ENCODE results near the gene ZNF518A.

Gene ZNF518A

DNA sequence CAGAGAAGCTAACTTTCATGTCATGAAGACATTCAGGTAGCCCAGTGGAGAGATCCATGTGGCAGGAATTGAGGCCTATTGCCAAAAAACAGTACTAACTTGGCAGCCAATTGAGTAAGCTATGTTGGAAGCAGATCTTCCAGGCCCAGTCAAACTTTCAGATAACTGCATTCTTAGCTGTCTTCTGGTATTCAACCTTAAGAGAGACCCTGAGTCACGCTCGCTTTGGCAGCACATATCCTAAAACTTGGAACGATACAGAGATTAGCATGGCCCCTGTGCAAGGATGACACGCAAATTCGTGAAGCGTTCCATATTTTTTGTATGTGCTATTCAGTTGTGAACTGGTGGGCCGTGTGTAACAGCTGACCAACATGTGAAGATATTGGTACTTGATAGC, 17.6 kb upstream of the ZNF518A start:
- Histone ChIP-seq H3K9me3 (ENCODE audit: control insufficient read depth in 1 of 2, low read length in 2 of 2) (peaks cover 0 to 4% of the 10 kb centered on the region in 2 donors), H3K27me3 (ENCODE audit: low read depth, low read length) (peaks cover 17% of the 10 kb centered on the region), H3K4me3 (ENCODE audit: low read depth in 1 of 2, low read length in 2 of 2) (no peak overlapping the region), H3K36me3 (ENCODE audit: control insufficient read depth in 1 of 2, insufficient read depth in 2 of 2, low read length in 2 of 2) (no peaks in the 10 kb centered on the region), H3K4me1 (ENCODE audit: control insufficient read depth in 1 of 2, insufficient read depth in 2 of 2, low read length in 2 of 2) (no peaks in the 10 kb centered on the region), H3K27ac (ENCODE audit: low read length) (no peak overlapping the region)

DNA sequence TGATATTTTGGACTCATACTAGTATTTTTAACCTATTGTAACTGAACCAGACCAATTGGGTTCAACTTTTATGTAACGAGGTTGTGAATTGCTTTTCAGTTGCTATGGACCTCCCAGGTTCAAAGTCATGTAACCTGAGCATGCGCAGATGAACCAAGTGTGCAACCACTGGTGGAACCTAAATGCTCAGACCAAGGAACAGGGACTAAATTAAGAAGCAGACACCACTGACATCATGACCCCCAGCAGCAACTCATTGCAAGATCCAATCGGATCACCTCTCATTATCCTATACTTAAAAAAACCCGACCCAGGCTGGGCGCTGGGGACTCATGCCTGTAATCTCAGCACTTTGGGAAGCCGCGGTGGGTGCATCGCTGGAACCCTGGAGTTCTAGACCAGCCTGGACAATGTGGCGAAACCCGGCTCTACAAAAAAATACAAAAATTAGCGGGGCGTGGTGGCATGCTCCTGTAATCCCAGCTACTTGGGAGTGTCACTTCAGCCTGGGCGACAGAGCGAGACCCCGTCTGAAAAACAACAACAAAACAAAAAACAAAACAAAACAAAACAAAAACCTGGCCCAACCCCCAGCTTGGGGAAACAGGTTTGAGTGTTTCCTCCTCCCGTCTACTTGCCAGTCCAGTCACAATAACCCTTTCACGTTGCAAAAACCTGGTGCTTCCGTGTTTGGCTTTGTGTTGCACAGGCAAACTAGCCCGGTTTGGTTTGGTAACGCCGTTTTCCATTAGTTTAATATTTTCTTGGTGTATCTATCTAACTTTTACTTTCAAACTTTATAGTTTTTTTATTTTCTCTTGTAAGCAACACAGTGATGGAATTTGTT, 11.3 kb upstream of the ZNF518A start:
- H3K27me3 ChIP-seq (ENCODE audit: low read depth, low read length), result no peaks in the 10 kb centered on the region
- no peaks in the 10 kb centered on the region for H3K4me1 ChIP-seq (ENCODE audit: control insufficient read depth in 1 of 2, insufficient read depth in 2 of 2, low read length in 2 of 2)
- no peaks in the 10 kb centered on the region for H3K36me3 ChIP-seq (ENCODE audit: control insufficient read depth in 1 of 2, insufficient read depth in 2 of 2, low read length in 2 of 2)
- H3K27ac ChIP-seq (ENCODE audit: low read length), result no peak overlapping the region
- H3K9me3 ChIP-seq (ENCODE audit: control insufficient read depth in 1 of 2, low read length in 2 of 2), result no peaks in the 10 kb centered on the region
- H3K4me3 ChIP-seq (ENCODE audit: low read depth in 1 of 2, low read length in 2 of 2), result no peak overlapping the region

DNA sequence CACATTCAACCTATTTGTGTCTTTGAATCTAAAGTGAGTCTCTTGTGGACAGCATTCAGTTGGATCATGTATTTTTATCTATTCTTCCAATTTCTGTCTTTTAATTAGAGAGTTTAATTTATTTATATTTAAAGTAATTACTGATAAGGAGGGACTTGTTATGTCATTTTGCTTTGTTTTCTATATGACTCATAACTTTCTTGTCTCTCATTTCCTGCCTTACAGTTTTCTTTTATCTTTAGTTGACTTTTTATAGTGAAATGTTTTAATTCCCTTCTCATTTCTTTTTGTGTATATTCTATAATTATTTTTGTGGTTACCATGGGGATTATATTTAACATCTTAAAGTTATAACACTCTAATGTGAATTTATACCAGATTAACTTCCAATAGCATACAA, 7.3 kb upstream of the ZNF518A start:
- no peaks in the 10 kb centered on the region for H3K36me3 ChIP-seq (ENCODE audit: control insufficient read depth in 1 of 2, insufficient read depth in 2 of 2, low read length in 2 of 2)
- H3K4me3 ChIP-seq (ENCODE audit: low read depth in 1 of 2, low read length in 2 of 2), result no peak overlapping the region
- no peaks in the 10 kb centered on the region for H3K4me1 ChIP-seq (ENCODE audit: control insufficient read depth in 1 of 2, insufficient read depth in 2 of 2, low read length in 2 of 2)
- peaks cover 6% of the 10 kb centered on the region for H3K27me3 ChIP-seq (ENCODE audit: low read depth, low read length)
- H3K27ac ChIP-seq (ENCODE audit: low read length), result no peak overlapping the region
- H3K9me3 ChIP-seq (ENCODE audit: control insufficient read depth in 1 of 2, low read length in 2 of 2), result no peaks in the 10 kb centered on the region

DNA sequence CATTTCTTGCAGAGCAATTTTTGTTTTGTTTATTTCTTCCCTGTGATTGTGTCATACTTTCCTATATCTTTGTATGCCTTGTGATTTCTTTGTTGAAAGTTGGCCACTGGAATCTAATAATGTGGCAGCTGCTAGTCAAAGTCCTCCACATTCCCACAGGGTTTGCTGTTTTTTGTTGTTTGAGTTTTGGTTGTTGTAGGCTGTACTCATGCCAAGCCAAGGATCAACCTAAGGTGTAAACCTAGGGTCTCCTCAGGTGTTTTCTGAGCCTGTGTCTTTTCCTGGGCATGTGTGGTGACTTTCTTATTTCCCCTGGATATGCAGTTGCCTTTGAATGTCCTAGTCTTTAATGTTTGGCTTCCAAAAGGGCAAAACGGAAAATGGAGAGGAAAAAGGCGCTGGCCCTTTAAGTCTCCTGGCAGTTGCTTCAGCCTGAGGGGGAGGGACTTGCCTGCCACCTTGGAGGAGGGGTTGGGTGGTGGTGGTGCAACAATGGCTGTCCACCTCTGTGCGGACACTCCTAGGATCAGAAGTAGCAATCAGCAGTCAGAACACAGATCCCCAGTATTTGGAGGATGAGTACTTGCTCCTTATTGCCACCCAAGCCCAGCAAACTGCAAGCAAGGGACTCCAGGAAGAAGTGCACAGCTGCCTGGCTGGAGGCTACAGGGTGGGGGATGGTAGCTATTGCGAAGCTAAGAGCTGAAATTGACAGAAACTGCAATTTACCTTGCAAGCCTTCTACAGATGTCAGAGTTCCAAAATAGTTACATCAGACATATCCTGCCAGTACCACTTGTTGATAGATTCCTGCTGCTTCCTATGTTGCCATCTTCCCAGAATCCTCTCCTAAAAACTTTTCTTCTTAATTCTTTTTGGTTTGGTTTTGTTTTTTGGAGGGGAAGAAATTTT, 5.6 kb upstream of the ZNF518A start:
- peak overlapping the region in 1 of 2 donors; percentile 48 for H3K4me3 ChIP-seq (ENCODE audit: low read depth in 1 of 2, low read length in 2 of 2)
- peaks cover 6% of the 10 kb centered on the region for H3K27me3 ChIP-seq (ENCODE audit: low read depth, low read length)
- H3K36me3 ChIP-seq (ENCODE audit: control insufficient read depth in 1 of 2, insufficient read depth in 2 of 2, low read length in 2 of 2), result no peaks in the 10 kb centered on the region
- H3K4me1 ChIP-seq (ENCODE audit: control insufficient read depth in 1 of 2, insufficient read depth in 2 of 2, low read length in 2 of 2), result no peaks in the 10 kb centered on the region
- H3K27ac ChIP-seq (ENCODE audit: low read length), result no peak overlapping the region
- H3K9me3 ChIP-seq (ENCODE audit: control insufficient read depth in 1 of 2, low read length in 2 of 2), result no peaks in the 10 kb centered on the region

DNA sequence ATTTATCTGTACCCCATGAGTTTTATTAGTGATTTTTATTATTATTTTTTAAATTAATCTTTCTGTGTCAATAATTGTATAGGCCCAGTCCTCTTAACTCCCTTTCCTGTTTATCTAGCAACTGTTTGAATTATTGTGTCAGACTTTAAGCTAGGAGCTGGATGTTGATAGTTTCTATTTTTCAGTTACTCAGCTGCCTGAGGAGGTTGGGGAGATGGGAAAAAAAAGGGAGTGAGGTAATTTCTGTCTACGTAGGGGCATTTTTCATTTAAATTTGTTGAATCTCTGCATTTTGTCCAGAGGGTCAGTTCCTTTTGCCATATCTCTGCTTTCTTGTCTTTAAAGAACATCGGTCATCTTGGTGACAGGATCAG, 5.0 kb upstream of the ZNF518A start:
- Histone ChIP-seq H3K4me1 (ENCODE audit: control insufficient read depth in 1 of 2, insufficient read depth in 2 of 2, low read length in 2 of 2) (no peaks in the 10 kb centered on the region), H3K27me3 (ENCODE audit: low read depth, low read length) (peaks cover 6% of the 10 kb centered on the region), H3K4me3 (ENCODE audit: low read depth in 1 of 2, low read length in 2 of 2) (no peak overlapping the region), H3K27ac (ENCODE audit: low read length) (no peak overlapping the region), H3K36me3 (ENCODE audit: control insufficient read depth in 1 of 2, insufficient read depth in 2 of 2, low read length in 2 of 2) (no peaks in the 10 kb centered on the region), H3K9me3 (ENCODE audit: control insufficient read depth in 1 of 2, low read length in 2 of 2) (no peaks in the 10 kb centered on the region)

DNA sequence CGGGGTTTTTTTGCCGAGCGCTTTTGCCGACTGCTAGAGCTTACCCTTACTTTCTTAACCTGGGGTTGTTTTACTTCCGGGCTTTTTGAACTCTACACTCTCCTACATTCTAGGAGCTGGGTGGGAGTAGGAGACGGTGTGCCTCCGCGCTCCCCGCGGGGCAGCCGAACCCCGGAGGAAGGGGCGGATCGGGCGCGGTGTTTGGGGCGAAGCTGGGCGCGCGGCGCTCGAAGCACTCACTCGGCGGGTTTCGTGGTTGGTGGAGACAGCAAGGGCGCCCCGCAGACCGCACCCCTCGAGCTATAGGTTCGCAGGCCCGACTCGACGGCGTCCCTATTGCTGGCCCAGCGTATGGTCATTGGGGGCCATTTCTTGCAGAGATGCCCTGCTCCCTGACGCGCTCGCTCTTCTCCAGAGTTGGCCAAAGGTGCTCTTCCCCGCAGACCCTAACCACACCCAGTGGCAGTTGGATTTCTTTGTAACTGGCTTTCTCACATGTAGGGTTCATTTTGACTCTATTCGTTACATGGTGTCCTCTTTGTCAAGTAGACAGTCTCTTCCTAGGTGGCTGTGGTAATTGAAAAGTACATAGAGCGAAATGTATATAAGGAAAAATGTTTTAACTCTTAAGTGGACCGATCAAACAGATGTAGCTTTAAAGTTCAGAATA, 364 bp downstream of the ZNF518A start:
- Histone ChIP-seq H3K9me3 (ENCODE audit: control insufficient read depth in 1 of 2, low read length in 2 of 2) (no peaks in the 10 kb centered on the region), H3K4me1 (ENCODE audit: control insufficient read depth in 1 of 2, insufficient read depth in 2 of 2, low read length in 2 of 2) (peaks cover 11 to 13% of the 10 kb centered on the region in 2 donors), H3K4me3 (ENCODE audit: low read depth in 1 of 2, low read length in 2 of 2) (peak overlapping the region; percentile 66 to 96), H3K36me3 (ENCODE audit: control insufficient read depth in 1 of 2, insufficient read depth in 2 of 2, low read length in 2 of 2) (peaks cover 23 to 24% of the 10 kb centered on the region in 2 donors), H3K27me3 (ENCODE audit: low read depth, low read length) (no peaks in the 10 kb centered on the region), H3K27ac (ENCODE audit: low read length) (peak overlapping the region; percentile 98)

DNA sequence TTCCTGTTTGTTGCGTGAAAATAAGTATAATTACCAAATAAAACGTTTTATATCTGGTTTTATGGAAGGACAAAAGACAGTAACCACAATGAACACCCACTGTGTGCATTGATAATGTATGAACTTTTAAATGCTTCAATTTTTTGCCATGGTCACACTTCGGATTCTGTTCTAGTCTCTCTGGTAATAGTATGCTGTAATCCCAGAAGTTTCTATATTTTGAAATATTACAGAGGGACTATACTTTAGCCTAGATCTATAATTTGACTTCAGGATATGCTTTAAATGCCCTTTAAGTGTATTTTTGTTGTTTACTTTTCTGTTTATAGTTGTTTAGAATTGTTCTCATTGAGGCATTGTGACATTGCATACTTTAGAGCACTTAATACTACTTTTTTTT, 1.5 kb downstream of the ZNF518A start:
- H3K9me3 ChIP-seq (ENCODE audit: control insufficient read depth in 1 of 2, low read length in 2 of 2), result no peaks in the 10 kb centered on the region
- H3K4me1 ChIP-seq (ENCODE audit: control insufficient read depth in 1 of 2, insufficient read depth in 2 of 2, low read length in 2 of 2), result peaks cover 11 to 13% of the 10 kb centered on the region in 2 donors
- H3K27ac ChIP-seq (ENCODE audit: low read length), result no peak overlapping the region
- peak overlapping the region in 1 of 2 donors; percentile 96 for H3K4me3 ChIP-seq (ENCODE audit: low read depth in 1 of 2, low read length in 2 of 2)
- no peaks in the 10 kb centered on the region for H3K27me3 ChIP-seq (ENCODE audit: low read depth, low read length)
- H3K36me3 ChIP-seq (ENCODE audit: control insufficient read depth in 1 of 2, insufficient read depth in 2 of 2, low read length in 2 of 2), result peaks cover 23 to 32% of the 10 kb centered on the region in 2 donors

DNA sequence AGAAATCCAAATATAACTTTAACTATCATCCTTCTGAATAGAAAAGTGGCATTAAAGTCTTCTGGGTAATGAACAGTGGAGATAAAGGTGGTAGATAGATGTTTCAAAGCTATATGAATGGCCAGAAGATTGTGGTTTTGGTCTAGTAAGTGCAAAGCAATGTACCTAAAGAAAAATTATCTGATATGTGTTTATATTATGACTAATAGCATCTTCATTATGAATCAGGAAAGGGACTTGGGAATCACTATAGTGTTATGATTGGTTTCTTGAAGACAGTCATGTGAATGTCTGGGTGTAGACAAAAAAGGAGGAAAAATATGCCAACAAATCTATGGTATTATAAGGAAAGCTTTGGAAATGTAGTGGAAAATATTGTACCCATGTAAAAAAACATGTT, 3.0 kb downstream of the ZNF518A start:
- Histone ChIP-seq H3K27ac (ENCODE audit: low read length) (no peak overlapping the region), H3K9me3 (ENCODE audit: control insufficient read depth in 1 of 2, low read length in 2 of 2) (no peaks in the 10 kb centered on the region), H3K27me3 (ENCODE audit: low read depth, low read length) (no peaks in the 10 kb centered on the region), H3K36me3 (ENCODE audit: control insufficient read depth in 1 of 2, insufficient read depth in 2 of 2, low read length in 2 of 2) (peaks cover 31 to 47% of the 10 kb centered on the region in 2 donors), H3K4me3 (ENCODE audit: low read depth in 1 of 2, low read length in 2 of 2) (no peak overlapping the region), H3K4me1 (ENCODE audit: control insufficient read depth in 1 of 2, insufficient read depth in 2 of 2, low read length in 2 of 2) (peaks cover 11 to 13% of the 10 kb centered on the region in 2 donors)

DNA sequence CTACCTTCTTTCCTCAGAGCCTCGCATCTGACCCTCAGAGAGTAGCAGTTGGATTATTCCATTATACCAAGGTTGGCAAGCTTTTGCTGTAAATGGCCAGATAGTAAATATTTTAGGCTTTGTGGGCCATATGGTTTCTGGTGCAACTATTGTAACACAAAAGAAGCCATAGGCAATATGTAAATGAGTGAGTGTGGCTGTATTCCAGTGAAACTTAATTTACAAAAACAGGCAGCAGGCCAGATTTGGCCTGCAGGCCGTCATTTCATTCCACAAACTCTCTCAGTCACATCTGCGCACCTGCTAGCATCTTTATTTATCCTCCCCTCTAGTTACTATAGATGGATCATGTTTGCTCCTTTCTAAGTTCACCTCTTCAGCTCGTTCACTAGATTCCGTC, 6.7 kb downstream of the ZNF518A start:
- peaks cover 1% of the 10 kb centered on the region in 2 donors for H3K4me1 ChIP-seq (ENCODE audit: control insufficient read depth in 1 of 2, insufficient read depth in 2 of 2, low read length in 2 of 2)
- H3K4me3 ChIP-seq (ENCODE audit: low read depth in 1 of 2, low read length in 2 of 2), result no peak overlapping the region
- no peaks in the 10 kb centered on the region for H3K9me3 ChIP-seq (ENCODE audit: control insufficient read depth in 1 of 2, low read length in 2 of 2)
- H3K27me3 ChIP-seq (ENCODE audit: low read depth, low read length), result no peaks in the 10 kb centered on the region
- H3K36me3 ChIP-seq (ENCODE audit: control insufficient read depth in 1 of 2, insufficient read depth in 2 of 2, low read length in 2 of 2), result peaks cover 36 to 66% of the 10 kb centered on the region in 2 donors
- H3K27ac ChIP-seq (ENCODE audit: low read length), result no peak overlapping the region

DNA sequence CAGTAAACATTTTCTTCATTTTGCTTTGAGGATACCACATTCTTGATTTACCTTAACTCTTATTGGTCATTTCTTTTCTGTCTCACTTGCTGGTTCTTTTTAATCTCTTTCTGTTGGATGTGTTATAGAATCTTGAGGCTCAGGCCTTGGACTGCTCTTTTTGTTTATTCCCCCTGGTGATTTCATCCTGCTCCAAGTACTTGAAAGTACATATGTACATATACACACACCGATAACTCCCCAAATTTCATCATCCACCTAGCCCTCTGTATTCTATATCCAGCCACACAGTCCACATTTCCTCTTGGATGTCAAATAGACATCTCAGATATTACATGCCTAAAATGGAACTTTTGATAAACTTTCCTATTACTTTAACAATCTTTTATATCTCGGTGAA, 7.5 kb downstream of the ZNF518A start:
- peaks cover 36 to 72% of the 10 kb centered on the region in 2 donors for H3K36me3 ChIP-seq (ENCODE audit: control insufficient read depth in 1 of 2, insufficient read depth in 2 of 2, low read length in 2 of 2)
- H3K4me3 ChIP-seq (ENCODE audit: low read depth in 1 of 2, low read length in 2 of 2), result no peak overlapping the region
- H3K27me3 ChIP-seq (ENCODE audit: low read depth, low read length), result no peaks in the 10 kb centered on the region
- no peaks in the 10 kb centered on the region for H3K4me1 ChIP-seq (ENCODE audit: control insufficient read depth in 1 of 2, insufficient read depth in 2 of 2, low read length in 2 of 2)
- no peaks in the 10 kb centered on the region for H3K9me3 ChIP-seq (ENCODE audit: control insufficient read depth in 1 of 2, low read length in 2 of 2)
- no peak overlapping the region for H3K27ac ChIP-seq (ENCODE audit: low read length)

DNA sequence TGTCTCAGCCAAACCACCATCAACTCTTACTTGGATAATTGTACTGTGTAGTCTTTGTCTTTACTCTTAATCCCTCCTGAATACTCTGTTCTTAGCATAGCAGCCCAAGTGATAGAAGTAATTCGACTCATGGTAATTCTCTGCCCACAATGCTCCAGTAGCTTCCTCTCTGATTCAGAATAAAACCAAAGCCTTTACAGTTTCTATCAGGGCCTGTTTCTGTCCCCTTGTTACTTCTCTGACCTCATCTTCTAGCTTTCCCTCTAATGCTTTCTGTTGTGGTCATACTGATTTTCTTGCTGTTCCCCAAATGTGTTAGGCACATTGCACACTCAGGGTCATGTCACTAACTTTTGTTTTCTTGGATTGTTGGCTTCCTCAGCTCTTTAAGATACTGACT, 8.0 kb downstream of the ZNF518A start:
- H3K36me3 ChIP-seq (ENCODE audit: control insufficient read depth in 1 of 2, insufficient read depth in 2 of 2, low read length in 2 of 2), result peaks cover 36 to 77% of the 10 kb centered on the region in 2 donors

More for the DNA sequence above, 8.0 kb downstream of the ZNF518A start:
- Histone ChIP-seq H3K4me1 (ENCODE audit: control insufficient read depth in 1 of 2, insufficient read depth in 2 of 2, low read length in 2 of 2) (no peaks in the 10 kb centered on the region), H3K4me3 (ENCODE audit: low read depth in 1 of 2, low read length in 2 of 2) (no peak overlapping the region), H3K27ac (ENCODE audit: low read length) (no peak overlapping the region), H3K9me3 (ENCODE audit: control insufficient read depth in 1 of 2, low read length in 2 of 2) (no peaks in the 10 kb centered on the region), H3K27me3 (ENCODE audit: low read depth, low read length) (no peaks in the 10 kb centered on the region)

Data from muscle layer of duodenum (tissue), 2 donors.